ENCODE results near the gene MYLK4. TPM values are rescaled to one million over a fixed set of nuclear protein-coding genes. Genes with fewer than 3 reads are reported as not detected.

The MYLK4 gene
- total RNA-seq, 1 experiment from 2014 or later, result 0.73 TPM

- no peak for TF ChIP-seq CTCF (IDR thresholded peaks at IDR 0.05; ENCODE audit: unreplicated experiment)
- peaks cover 5% of the 10 kb centered on the region for H3K36me3 Mint-ChIP-seq (ENCODE audit: insufficient read depth, unreplicated experiment)
- H3K27ac Mint-ChIP-seq (ENCODE audit: unreplicated experiment), result no peak overlapping the region
- H3K4me1 Mint-ChIP-seq (ENCODE audit: low read depth, unreplicated experiment), result peaks cover 20% of the 10 kb centered on the region
- intact Hi-C loops (cut with micrococcal nuclease; ENCODE audit: unreplicated experiment), result no loop called here
- no peak for DNase-seq
- BruUV-seq (replicated peaks), result no TSS peak
- CTCF ChIA-PET, result no interaction called here
- no peaks in the 10 kb centered on the region for H3K27me3 Mint-ChIP-seq (ENCODE audit: unreplicated experiment)
- no peaks in the 10 kb centered on the region for H3K9me3 Mint-ChIP-seq (ENCODE audit: low read depth, unreplicated experiment)
- no peak overlapping the region for H3K4me3 Mint-ChIP-seq (ENCODE audit: low read depth, unreplicated experiment)
Measured at GRCh38 chr6:2721219-2721618, 29.5 kb downstream of the MYLK4 start.

GRCh38 chr6:2719093-2719455 is 31.6 kb downstream of the MYLK4 start:
- peak overlapping the region; percentile 33 for H3K27ac Mint-ChIP-seq (ENCODE audit: unreplicated experiment)
- intact Hi-C loops (cut with micrococcal nuclease; ENCODE audit: unreplicated experiment), result no loop called here
- CTCF ChIA-PET, result interaction anchor here (0.7 kb wide), 1 partner anchor 20 kb away, joined by 3 read pairs; no protein-coding TSS in a partner anchor
- no peaks in the 10 kb centered on the region for H3K27me3 Mint-ChIP-seq (ENCODE audit: unreplicated experiment)
- TF ChIP-seq CTCF (IDR thresholded peaks at IDR 0.05; ENCODE audit: unreplicated experiment), result no peak
- H3K4me3 Mint-ChIP-seq (ENCODE audit: low read depth, unreplicated experiment), result no peak overlapping the region
- peaks cover 25% of the 10 kb centered on the region for H3K4me1 Mint-ChIP-seq (ENCODE audit: low read depth, unreplicated experiment)
- no peaks in the 10 kb centered on the region for H3K9me3 Mint-ChIP-seq (ENCODE audit: low read depth, unreplicated experiment)
- no peak for DNase-seq
- peaks cover 5% of the 10 kb centered on the region for H3K36me3 Mint-ChIP-seq (ENCODE audit: insufficient read depth, unreplicated experiment)
- no TSS peak for BruUV-seq (replicated peaks)

- Mint-ChIP-seq H3K36me3 (ENCODE audit: insufficient read depth, unreplicated experiment) (peaks cover 5% of the 10 kb centered on the region), H3K9me3 (ENCODE audit: low read depth, unreplicated experiment) (no peaks in the 10 kb centered on the region), H3K27me3 (ENCODE audit: unreplicated experiment) (no peaks in the 10 kb centered on the region), H3K27ac (ENCODE audit: unreplicated experiment) (peak overlapping the region; percentile 33), H3K4me1 (ENCODE audit: low read depth, unreplicated experiment) (peaks cover 27% of the 10 kb centered on the region), H3K4me3 (ENCODE audit: low read depth, unreplicated experiment) (no peak overlapping the region)
- TF ChIP-seq CTCF (IDR thresholded peaks at IDR 0.05; ENCODE audit: unreplicated experiment), result no peak
- BruUV-seq (replicated peaks), result no TSS peak
- DNase-seq, result no peak
- intact Hi-C loops (cut with micrococcal nuclease; ENCODE audit: unreplicated experiment), result no loop called here
- CTCF ChIA-PET, result interaction anchor here (0.7 kb wide), 1 partner anchor 20 kb away, joined by 3 read pairs; no protein-coding TSS in a partner anchor
Measured at GRCh38 chr6:2718334-2719092, 32.2 kb downstream of the MYLK4 start.

DNA sequence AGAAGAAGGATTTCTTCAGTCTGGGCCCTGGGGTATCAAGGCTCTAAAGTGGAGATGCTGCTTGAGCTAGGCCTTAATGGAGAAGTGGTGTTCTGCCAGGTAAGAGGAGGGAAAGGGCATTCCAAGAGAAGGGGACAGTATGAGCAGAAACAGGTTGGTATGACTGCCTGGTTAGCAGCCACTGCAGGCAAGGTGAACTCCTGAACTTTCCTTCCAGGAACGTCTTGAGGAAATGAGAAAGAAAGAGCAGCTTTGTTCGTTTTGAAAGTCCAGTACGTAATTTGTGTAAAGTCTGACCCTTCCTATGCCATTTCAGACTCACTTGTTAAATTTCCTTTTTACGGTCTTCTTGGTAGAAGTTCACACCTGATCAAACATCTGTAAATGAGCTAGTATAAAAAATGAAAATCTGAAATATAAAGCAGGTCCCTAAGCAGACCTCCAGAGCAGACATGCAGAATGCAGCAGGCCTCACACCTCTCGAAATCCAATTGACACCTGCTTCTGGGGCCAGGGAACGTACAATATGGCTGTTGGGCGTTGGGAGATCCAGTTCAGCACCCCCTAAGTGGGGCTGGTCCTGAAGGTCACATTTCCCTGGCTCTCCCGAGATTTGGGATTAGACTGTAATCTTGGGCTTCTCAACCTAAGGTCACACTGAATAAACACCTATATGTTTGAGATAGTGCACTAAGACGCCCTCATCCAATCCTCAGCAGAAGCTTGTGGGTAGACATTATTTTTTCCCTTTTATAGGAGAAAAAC is 33.6 kb downstream of the MYLK4 start:
- no TSS peak for BruUV-seq (replicated peaks)
- peaks cover 27% of the 10 kb centered on the region for H3K4me1 Mint-ChIP-seq (ENCODE audit: low read depth, unreplicated experiment)
- no peaks in the 10 kb centered on the region for H3K27me3 Mint-ChIP-seq (ENCODE audit: unreplicated experiment)
- H3K9me3 Mint-ChIP-seq (ENCODE audit: low read depth, unreplicated experiment), result no peaks in the 10 kb centered on the region
- H3K36me3 Mint-ChIP-seq (ENCODE audit: insufficient read depth, unreplicated experiment), result peaks cover 5% of the 10 kb centered on the region
- H3K4me3 Mint-ChIP-seq (ENCODE audit: low read depth, unreplicated experiment), result no peak overlapping the region
- H3K27ac Mint-ChIP-seq (ENCODE audit: unreplicated experiment), result peak overlapping the region; percentile 82
- peak; percentile 52 for DNase-seq
- intact Hi-C loops (cut with micrococcal nuclease; ENCODE audit: unreplicated experiment), result no loop called here
- no peak for TF ChIP-seq CTCF (IDR thresholded peaks at IDR 0.05; ENCODE audit: unreplicated experiment)
- CTCF ChIA-PET, result interaction anchor here (0.5 to 1.6 kb wide), 2 partner anchors 21 to 824 kb away, joined by 3 to 4 read pairs; no protein-coding TSS in a partner anchor
